ENCODE measurements around the gene GPR6. TPM values are rescaled to one million over a fixed set of nuclear protein-coding genes. Genes with fewer than 3 reads are reported as not detected.

Gene GPR6
- total RNA-seq, 1 experiment from 2014 or later, result 0.20 TPM

DNA sequence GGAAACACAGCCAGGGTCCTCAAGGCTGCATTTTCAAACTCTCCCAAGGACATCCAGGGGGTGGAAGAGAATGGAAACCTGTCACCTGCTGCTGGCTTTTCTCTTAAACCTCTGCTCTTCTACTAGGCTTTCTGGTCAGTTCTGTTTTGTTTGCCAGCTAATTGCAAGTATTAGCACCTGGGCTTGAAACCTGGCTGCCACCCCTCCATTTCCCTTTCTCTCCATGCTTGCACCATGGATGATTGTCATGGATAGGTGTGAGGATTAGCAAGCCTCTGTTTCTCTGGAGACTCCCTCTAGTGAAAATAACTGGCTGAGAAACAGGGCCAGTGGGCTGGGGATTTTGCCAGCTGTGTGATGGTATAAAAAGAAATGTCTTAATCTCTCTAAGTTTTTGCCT, 33.0 kb upstream of the GPR6 start:
- Histone ChIP-seq H3K4me1 (ENCODE audit: insufficient read depth, low read length) (peaks cover 13% of the 10 kb centered on the region), H4K8ac (replicated peaks; ENCODE audit: insufficient read length, low read depth, low read length) (no peak overlapping the region), H3K9me3 (ENCODE audit: control insufficient read depth, low read depth, low read length) (no peaks in the 10 kb centered on the region), H3K23me2 (ENCODE audit: insufficient read length, low read depth, low read length, poor library complexity, severe bottlenecking) (no peaks in the 10 kb centered on the region), H2BK15ac (ENCODE audit: low read depth, low read length) (no peak overlapping the region), H3T11ph (ENCODE audit: low read length) (no peak overlapping the region), H3K18ac (ENCODE audit: insufficient read length, low read depth, low read length) (no peak overlapping the region), H3K79me2 (ENCODE audit: insufficient read depth, low read length) (0 out of 2 replicates have a peak, but pooled peaks cover 2% of the 10 kb centered on the region), H4K91ac (ENCODE audit: insufficient read length, low read depth, low read length) (no peak overlapping the region), H3K4ac (ENCODE audit: low read depth, low read length) (no peak overlapping the region; the same call in 1 of the 2 replicates), H4K20me1 (ENCODE audit: control insufficient read depth, insufficient read depth, insufficient read length) (peaks cover 3% of the 10 kb centered on the region), H3K56ac (ENCODE audit: insufficient read length, low read depth, low read length) (no peak overlapping the region), H3K9ac (ENCODE audit: extremely low read depth, insufficient read length, low read length) (no peak overlapping the region), H2AK5ac (ENCODE audit: insufficient read length, low read length) (no peak overlapping the region), H3K27me3 (ENCODE audit: insufficient read depth, low read length) (no peaks in the 10 kb centered on the region), H2BK20ac (ENCODE audit: low read depth, low read length, poor library complexity, severe bottlenecking) (no peak overlapping the region), H2BK120ac (ENCODE audit: low read depth, low read length, poor library complexity, severe bottlenecking) (no peak overlapping the region), H2AFZ (ENCODE audit: low read length) (no peak overlapping the region), H3K23ac (ENCODE audit: insufficient read length, low read depth, low read length) (no peak overlapping the region), H3K79me1 (ENCODE audit: insufficient read depth, low read depth, low read length, poor library complexity, severe bottlenecking) (no peaks in the 10 kb centered on the region), H2BK12ac (ENCODE audit: insufficient read length, low read depth, low read length) (no peak overlapping the region), H3K4me2 (ENCODE audit: insufficient read depth, insufficient read length, low read length) (peak overlapping the region; percentile 19), H2BK5ac (ENCODE audit: insufficient read length, low read length) (no peak overlapping the region), H4K5ac (ENCODE audit: insufficient read length, low read depth, low read length) (no peak overlapping the region), H3K14ac (ENCODE audit: insufficient read depth, low read length) (no peak overlapping the region), H3K27ac (ENCODE audit: insufficient read length, low read depth, low read length) (peak overlapping the region; percentile 70)
- peak overlapping the region; percentile 95 to 97 (median 96) for H3K27ac Mint-ChIP-seq
- TF ChIP-seq, protein P1, sequence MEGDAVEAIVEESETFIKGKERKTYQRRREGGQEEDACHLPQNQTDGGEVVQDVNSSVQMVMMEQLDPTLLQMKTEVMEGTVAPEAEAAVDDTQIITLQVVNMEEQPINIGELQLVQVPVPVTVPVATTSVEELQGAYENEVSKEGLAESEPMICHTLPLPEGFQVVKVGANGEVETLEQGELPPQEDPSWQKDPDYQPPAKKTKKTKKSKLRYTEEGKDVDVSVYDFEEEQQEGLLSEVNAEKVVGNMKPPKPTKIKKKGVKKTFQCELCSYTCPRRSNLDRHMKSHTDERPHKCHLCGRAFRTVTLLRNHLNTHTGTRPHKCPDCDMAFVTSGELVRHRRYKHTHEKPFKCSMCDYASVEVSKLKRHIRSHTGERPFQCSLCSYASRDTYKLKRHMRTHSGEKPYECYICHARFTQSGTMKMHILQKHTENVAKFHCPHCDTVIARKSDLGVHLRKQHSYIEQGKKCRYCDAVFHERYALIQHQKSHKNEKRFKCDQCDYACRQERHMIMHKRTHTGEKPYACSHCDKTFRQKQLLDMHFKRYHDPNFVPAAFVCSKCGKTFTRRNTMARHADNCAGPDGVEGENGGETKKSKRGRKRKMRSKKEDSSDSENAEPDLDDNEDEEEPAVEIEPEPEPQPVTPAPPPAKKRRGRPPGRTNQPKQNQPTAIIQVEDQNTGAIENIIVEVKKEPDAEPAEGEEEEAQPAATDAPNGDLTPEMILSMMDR (conservative IDR thresholded peaks at IDR 0.05), result no peak; the same call in 2 of the 3 replicates
- no peak for DNase-seq
- H3K4me3 Mint-ChIP-seq, result no peak overlapping the region
- H3K9me3 Mint-ChIP-seq, result peaks cover 3 to 7% of the 10 kb centered on the region in 2 experiments; a peak in 3 of 5 replicates
- H3K27me3 Mint-ChIP-seq (ENCODE audit: low read depth), result no peaks in the 10 kb centered on the region; the same call in 1 of the 2 replicates
- H3K4me1 Mint-ChIP-seq, result peaks cover 60 to 69% of the 10 kb centered on the region in 2 experiments
- peaks cover 0 to 7% (median 5%) of the 10 kb centered on the region in 3 experiments; a peak in 3 of 7 replicates for H3K36me3 Mint-ChIP-seq (ENCODE audit: insufficient read depth in 1 of 3, low read depth in 3 of 3)

Data from H9 (cell line).